ENCODE measurements around the gene ARFIP2.

DNA sequence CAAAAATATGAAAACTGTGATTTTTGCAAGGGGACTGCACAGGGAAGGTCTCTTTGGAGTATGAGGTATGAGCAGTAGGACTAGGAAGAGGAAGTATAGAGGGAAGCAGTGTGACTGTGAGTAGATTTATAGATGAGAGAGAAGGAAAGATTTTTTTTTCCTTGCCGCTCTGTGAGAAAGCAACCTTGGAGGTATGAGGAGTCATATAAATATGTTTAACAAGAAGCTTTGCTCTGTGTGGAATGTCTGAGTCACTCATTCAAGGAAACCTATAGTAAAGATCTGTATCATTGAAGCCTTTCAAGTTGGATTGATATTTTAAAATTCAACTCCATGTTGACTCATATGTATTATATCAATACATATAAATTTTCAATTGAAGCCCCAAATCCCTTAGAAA is 42.1 kb upstream of the ARFIP2 start:
- no peak for TF ChIP-seq EZH2 (IDR thresholded peaks at IDR 0.05; ENCODE audit: low read depth)
- TF ChIP-seq, protein P1, sequence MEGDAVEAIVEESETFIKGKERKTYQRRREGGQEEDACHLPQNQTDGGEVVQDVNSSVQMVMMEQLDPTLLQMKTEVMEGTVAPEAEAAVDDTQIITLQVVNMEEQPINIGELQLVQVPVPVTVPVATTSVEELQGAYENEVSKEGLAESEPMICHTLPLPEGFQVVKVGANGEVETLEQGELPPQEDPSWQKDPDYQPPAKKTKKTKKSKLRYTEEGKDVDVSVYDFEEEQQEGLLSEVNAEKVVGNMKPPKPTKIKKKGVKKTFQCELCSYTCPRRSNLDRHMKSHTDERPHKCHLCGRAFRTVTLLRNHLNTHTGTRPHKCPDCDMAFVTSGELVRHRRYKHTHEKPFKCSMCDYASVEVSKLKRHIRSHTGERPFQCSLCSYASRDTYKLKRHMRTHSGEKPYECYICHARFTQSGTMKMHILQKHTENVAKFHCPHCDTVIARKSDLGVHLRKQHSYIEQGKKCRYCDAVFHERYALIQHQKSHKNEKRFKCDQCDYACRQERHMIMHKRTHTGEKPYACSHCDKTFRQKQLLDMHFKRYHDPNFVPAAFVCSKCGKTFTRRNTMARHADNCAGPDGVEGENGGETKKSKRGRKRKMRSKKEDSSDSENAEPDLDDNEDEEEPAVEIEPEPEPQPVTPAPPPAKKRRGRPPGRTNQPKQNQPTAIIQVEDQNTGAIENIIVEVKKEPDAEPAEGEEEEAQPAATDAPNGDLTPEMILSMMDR (conservative IDR thresholded peaks at IDR 0.05): no peak

Data from PC-9 (cell line).